ENCODE results near the gene CD244.

Gene CD244

GRCh38 chr1:160807738-160808137 lies 54.9 kb downstream of the CD244 start:
- Mint-ChIP-seq H3K36me3 (peaks cover 87% of the 10 kb centered on the region), H3K4me3 (no peak overlapping the region), H3K27ac (no peak overlapping the region), H3K9me3 (peaks cover 27% of the 10 kb centered on the region), H3K27me3 (no peaks in the 10 kb centered on the region), H3K4me1 (peaks cover 31% of the 10 kb centered on the region)
- no peak for DNase-seq
- CTCF ChIA-PET, result interaction anchor here (0.9 kb wide), 2 partner anchors 9 to 26 kb away, joined by 4 to 5 read pairs; no protein-coding TSS in a partner anchor

GRCh38 chr1:160807247-160807646 lies 55.4 kb downstream of the CD244 start:
- peaks cover 27% of the 10 kb centered on the region for H3K9me3 Mint-ChIP-seq
- H3K4me1 Mint-ChIP-seq, result peaks cover 32% of the 10 kb centered on the region
- no peak overlapping the region for H3K27ac Mint-ChIP-seq
- CTCF ChIA-PET, result interaction anchor here (1.2 kb wide), 1 partner anchor 147 kb away, joined by 3 read pairs; no protein-coding TSS in a partner anchor
- H3K36me3 Mint-ChIP-seq, result peaks cover 88% of the 10 kb centered on the region
- no peak for DNase-seq
- no peak overlapping the region for H3K4me3 Mint-ChIP-seq
- no peaks in the 10 kb centered on the region for H3K27me3 Mint-ChIP-seq

GRCh38 chr1:160806784-160807183 lies 55.9 kb downstream of the CD244 start:
- peaks cover 29% of the 10 kb centered on the region for H3K4me1 Mint-ChIP-seq
- no peak overlapping the region for H3K4me3 Mint-ChIP-seq
- H3K36me3 Mint-ChIP-seq, result peaks cover 83% of the 10 kb centered on the region
- H3K27ac Mint-ChIP-seq, result no peak overlapping the region
- H3K27me3 Mint-ChIP-seq, result no peaks in the 10 kb centered on the region
- DNase-seq, result no peak
- H3K9me3 Mint-ChIP-seq, result peaks cover 27% of the 10 kb centered on the region
- CTCF ChIA-PET, result interaction anchor here (0.5 to 1.2 kb wide), 2 partner anchors 80 to 147 kb away, joined by 3 read pairs; no protein-coding TSS in a partner anchor

- Mint-ChIP-seq H3K27ac (no peak overlapping the region), H3K4me1 (peaks cover 35% of the 10 kb centered on the region), H3K27me3 (no peaks in the 10 kb centered on the region), H3K4me3 (no peak overlapping the region), H3K9me3 (peaks cover 27% of the 10 kb centered on the region), H3K36me3 (peaks cover 83% of the 10 kb centered on the region)
- no peak for DNase-seq
- CTCF ChIA-PET, result interaction anchor here (1.1 to 1.2 kb wide), 2 partner anchors 29 to 148 kb away, joined by 3 to 4 read pairs; no protein-coding TSS in a partner anchor
These were observed 56.5 kb downstream of the CD244 start for GRCh38 chr1:160806109-160806665.

GRCh38 chr1:160801836-160802580 lies 60.7 kb downstream of the CD244 start:
- Mint-ChIP-seq H3K27ac (no peak overlapping the region), H3K9me3 (peaks cover 21% of the 10 kb centered on the region), H3K4me1 (peaks cover 71% of the 10 kb centered on the region), H3K36me3 (peaks cover 79% of the 10 kb centered on the region), H3K4me3 (no peak overlapping the region), H3K27me3 (no peaks in the 10 kb centered on the region)
- no peak for DNase-seq
- CTCF ChIA-PET, result interaction anchor here (2.2 kb wide), 1 partner anchor 25 kb away, joined by 7 read pairs; no protein-coding TSS in a partner anchor

GRCh38 chr1:160800645-160801408 lies 61.9 kb downstream of the CD244 start:
- Mint-ChIP-seq H3K36me3 (peaks cover 72% of the 10 kb centered on the region), H3K27me3 (no peaks in the 10 kb centered on the region), H3K27ac (peak overlapping the region; percentile 88), H3K4me3 (peak overlapping the region; percentile 96), H3K9me3 (peaks cover 13% of the 10 kb centered on the region), H3K4me1 (peaks cover 67% of the 10 kb centered on the region)
- no peak for DNase-seq
- CTCF ChIA-PET, result interaction anchor here (1.3 to 7.0 kb wide), 5 partner anchors 20 to 150 kb away, joined by 3 to 50 read pairs (median 5); no protein-coding TSS in a partner anchor

GRCh38 chr1:160800142-160800541 lies 62.5 kb downstream of the CD244 start:
- Mint-ChIP-seq H3K27me3 (no peaks in the 10 kb centered on the region), H3K4me1 (peaks cover 71% of the 10 kb centered on the region), H3K27ac (peak overlapping the region; percentile 99), H3K4me3 (peak overlapping the region; percentile 96), H3K36me3 (peaks cover 68% of the 10 kb centered on the region), H3K9me3 (peaks cover 10% of the 10 kb centered on the region)
- DNase-seq, result no peak
- CTCF ChIA-PET, result interaction anchor here (0.6 to 7.0 kb wide), 11 partner anchors 12 to 351 kb away, joined by 3 to 50 read pairs (median 4); partner anchors contain the start of gene ITLN2

GRCh38 chr1:160799641-160800040 lies 63.0 kb downstream of the CD244 start:
- DNase-seq, result no peak
- peaks cover 76% of the 10 kb centered on the region for H3K4me1 Mint-ChIP-seq
- peaks cover 8% of the 10 kb centered on the region for H3K9me3 Mint-ChIP-seq
- H3K27me3 Mint-ChIP-seq, result no peaks in the 10 kb centered on the region
- CTCF ChIA-PET, result interaction anchor here (0.6 to 7.0 kb wide), 13 partner anchors 12 to 352 kb away, joined by 3 to 50 read pairs (median 4); partner anchors contain the start of genes ITLN1 and ITLN2
- peaks cover 64% of the 10 kb centered on the region for H3K36me3 Mint-ChIP-seq
- peak overlapping the region; percentile 96 for H3K4me3 Mint-ChIP-seq
- H3K27ac Mint-ChIP-seq, result peak overlapping the region; percentile 99

GRCh38 chr1:160798439-160798838 lies 64.2 kb downstream of the CD244 start:
- CTCF ChIA-PET, result interaction anchor here (0.9 to 7.0 kb wide), 16 partner anchors 9 to 155 kb away, joined by 3 to 50 read pairs (median 4); partner anchors contain the start of genes ITLN1 and ITLN2

GRCh38 chr1:160797861-160798273 lies 64.8 kb downstream of the CD244 start:
- Mint-ChIP-seq H3K27ac (peak overlapping the region; percentile 99), H3K27me3 (no peaks in the 10 kb centered on the region), H3K9me3 (peaks cover 2% of the 10 kb centered on the region), H3K4me1 (peaks cover 74% of the 10 kb centered on the region), H3K36me3 (peaks cover 51% of the 10 kb centered on the region), H3K4me3 (peak overlapping the region; percentile 96)
- DNase-seq, result peak; percentile 82
- CTCF ChIA-PET, result interaction anchor here (0.9 to 7.0 kb wide), 14 partner anchors 9 to 155 kb away, joined by 3 to 50 read pairs (median 5); partner anchors contain the start of gene ITLN2

More at GRCh38 chr1:160798439-160798838, 64.2 kb downstream of the CD244 start:
- Mint-ChIP-seq H3K36me3 (peaks cover 55% of the 10 kb centered on the region), H3K9me3 (peaks cover 2% of the 10 kb centered on the region), H3K27ac (peak overlapping the region; percentile 99), H3K4me3 (peak overlapping the region; percentile 96), H3K4me1 (peaks cover 77% of the 10 kb centered on the region), H3K27me3 (no peaks in the 10 kb centered on the region)
- DNase-seq, result no peak

GRCh38 chr1:160797271-160797709 lies 65.4 kb downstream of the CD244 start:
- peak overlapping the region; percentile 99 for H3K27ac Mint-ChIP-seq
- H3K4me3 Mint-ChIP-seq, result peak overlapping the region; percentile 96
- no peaks in the 10 kb centered on the region for H3K27me3 Mint-ChIP-seq
- no peak for DNase-seq
- peaks cover 2% of the 10 kb centered on the region for H3K9me3 Mint-ChIP-seq
- peaks cover 46% of the 10 kb centered on the region for H3K36me3 Mint-ChIP-seq
- H3K4me1 Mint-ChIP-seq, result peaks cover 70% of the 10 kb centered on the region
- CTCF ChIA-PET, result interaction anchor here (1.0 to 7.0 kb wide), 13 partner anchors 16 to 156 kb away, joined by 3 to 50 read pairs (median 5); partner anchors contain the start of gene ITLN2

- Mint-ChIP-seq H3K9me3 (peaks cover 2% of the 10 kb centered on the region), H3K27me3 (no peaks in the 10 kb centered on the region), H3K4me1 (peaks cover 63% of the 10 kb centered on the region), H3K27ac (peak within 1 kb of the TSS; percentile 99), H3K36me3 (peaks cover 38% of the 10 kb centered on the region), H3K4me3 (peak within 1 kb of the TSS; percentile 96)
- peak; percentile 89 for DNase-seq
- CTCF ChIA-PET, result interaction anchor here (0.9 to 7.0 kb wide), 14 partner anchors 15 to 157 kb away, joined by 3 to 50 read pairs (median 6); partner anchors contain the start of gene ITLN2
These were observed 66.7 kb downstream of the CD244 start, which contains the start of gene LY9 for GRCh38 chr1:160795951-160796383. Gene LY9 (plus strand): TSS chr1:160796174. CDS start chr1:160796188, 14 bp downstream.

GRCh38 chr1:160794376-160794775 lies 68.3 kb downstream of the CD244 start:
- Mint-ChIP-seq H3K27me3 (no peaks in the 10 kb centered on the region), H3K4me1 (peaks cover 52% of the 10 kb centered on the region), H3K9me3 (peaks cover 2% of the 10 kb centered on the region), H3K4me3 (no peak overlapping the region), H3K36me3 (peaks cover 24% of the 10 kb centered on the region), H3K27ac (no peak overlapping the region)
- no peak for DNase-seq
- CTCF ChIA-PET, result interaction anchor here (0.6 to 7.0 kb wide), 8 partner anchors 13 to 119 kb away, joined by 3 to 50 read pairs (median 6); no protein-coding TSS in a partner anchor
